SK-MEL-5 (cell line): Measurements from ENCODE around the gene ADGRV1. TPM values are rescaled to one million over a fixed set of nuclear protein-coding genes. Genes with fewer than 3 reads are reported as not detected.
"Not testable (repeated sequence)": the region's sequence is repeated elsewhere in the genome, so short reads cannot be mapped to it uniquely, and the experiment has no call there.

ENCODE experiments used
- DNase-seq: peaks from one replicate; pipeline ENCODE4 v3.0.0-alpha.2; 2016; ENCODE audit warnings: low read depth, low spot score
- in situ Hi-C: cut with HindIII; loops from 2 replicates; pipeline ENCODE4 v1.10.0; 2016; ENCODE audit warnings: low sequenced_read_pairs, high pct_unique_total_duplicates, low pct_unique_long_range_greater_than_20kb
- total RNA-seq: library from RNA; depleted of rRNA; stranded (reverse); fragments of >200 nt; shearing (Covaris generic); gene quantifications from 2 replicates; pipeline ENCODE4 v1.2.3, GENCODE V29; 2014

ADGRV1 gene
- total RNA-seq, 1 experiment from 2014 or later: 0.58 TPM

GRCh38 chr5:90668079-90668565 is 109.5 kb downstream of the ADGRV1 start:
- in situ Hi-C loops, DNase-seq: not testable (repeated sequence)

GRCh38 chr5:90675222-90675621 is 116.6 kb downstream of the ADGRV1 start:
- in situ Hi-C loops: no loop called here
- no peak for DNase-seq

- in situ Hi-C loops: no loop called here
- DNase-seq: no peak
These were observed 122.4 kb downstream of the ADGRV1 start for GRCh38 chr5:90680921-90681563.

GRCh38 chr5:90682278-90682677 is 123.7 kb downstream of the ADGRV1 start:
- in situ Hi-C loops: no loop called here
- no peak for DNase-seq

- in situ Hi-C loops: no loop called here
- no peak for DNase-seq
These were observed 126.9 kb downstream of the ADGRV1 start for GRCh38 chr5:90685425-90686022.

- DNase-seq, in situ Hi-C loops: not testable (repeated sequence)
These were observed 127.8 kb downstream of the ADGRV1 start for GRCh38 chr5:90686363-90686762.

GRCh38 chr5:90687458-90687857 is 128.9 kb downstream of the ADGRV1 start:
- in situ Hi-C loops, DNase-seq: not testable (repeated sequence)

- no peak for DNase-seq
- in situ Hi-C loops: no loop called here
These were observed 130.5 kb downstream of the ADGRV1 start for GRCh38 chr5:90689064-90689463.

GRCh38 chr5:90690307-90690706 is 131.7 kb downstream of the ADGRV1 start:
- DNase-seq: no peak
- in situ Hi-C loops: no loop called here

GRCh38 chr5:90691533-90691932 is 132.9 kb downstream of the ADGRV1 start:
- no peak for DNase-seq
- in situ Hi-C loops: no loop called here

- in situ Hi-C loops: no loop called here
- no peak for DNase-seq
These were observed 137.6 kb downstream of the ADGRV1 start for GRCh38 chr5:90696153-90696552.

- in situ Hi-C loops: no loop called here
- no peak for DNase-seq
These were observed 141.7 kb downstream of the ADGRV1 start for GRCh38 chr5:90700299-90700698.

GRCh38 chr5:90703932-90704331 is 145.3 kb downstream of the ADGRV1 start:
- in situ Hi-C loops: no loop called here
- no peak for DNase-seq

- in situ Hi-C loops: no loop called here
- DNase-seq: no peak
These were observed 149.1 kb downstream of the ADGRV1 start for GRCh38 chr5:90707698-90708097.

- in situ Hi-C loops: no loop called here
- DNase-seq: peak; percentile 73
These were observed 150.9 kb downstream of the ADGRV1 start for GRCh38 chr5:90709323-90710155.

GRCh38 chr5:90718387-90718786 is 159.8 kb downstream of the ADGRV1 start:
- in situ Hi-C loops: no loop called here
- DNase-seq: no peak

GRCh38 chr5:90739567-90739966 is 181.0 kb downstream of the ADGRV1 start:
- DNase-seq: no peak
- in situ Hi-C loops: no loop called here

GRCh38 chr5:90740244-90740799 is 181.7 kb downstream of the ADGRV1 start:
- DNase-seq: no peak
- in situ Hi-C loops: no loop called here
